WTC11 (cell line): Measurements from ENCODE around the gene LILRB2.
"Not testable (repeated sequence)": the region's sequence is repeated elsewhere in the genome, so short reads cannot be mapped to it uniquely, and the experiment has no call there.

ENCODE experiments used
- CTCF ChIP-seq: fragments of 200-600 bp; IDR thresholded peaks from 2 replicates; pipeline ENCODE4 v1.8.0; 2022; ENCODE audit warnings: antibody characterized with exemption
- ELF4 ChIP-seq: sonication (generic); formaldehyde crosslinking; IDR thresholded peaks from 2 replicates; pipeline ENCODE4 v1.8.1; 2022; ENCODE audit warnings: low read depth, mild to moderate bottlenecking, moderate library complexity, missing genetic modification reagents
- FOXP1 ChIP-seq: sonication (generic); formaldehyde crosslinking; IDR thresholded peaks from 2 replicates; pipeline ENCODE4 v1.8.0; 2022; ENCODE audit warnings: missing genetic modification reagents, mild to moderate bottlenecking, moderate library complexity, borderline replicate concordance
- NFE2L1 ChIP-seq: sonication (generic); formaldehyde crosslinking; IDR thresholded peaks from 2 replicates; pipeline ENCODE4 v1.8.1; 2023; ENCODE audit warnings: missing genetic modification reagents
- SP1 ChIP-seq: sonication (generic); formaldehyde crosslinking; conservative IDR thresholded peaks from 2 replicates; pipeline ENCODE4 v1.8.1; 2022; ENCODE audit warnings: missing genetic modification reagents
- TCF7 ChIP-seq: sonication (generic); formaldehyde crosslinking; IDR thresholded peaks from 2 replicates; pipeline ENCODE4 v1.8.0; 2022; ENCODE audit warnings: mild to moderate bottlenecking, low read depth, missing genetic modification reagents, moderate library complexity
- TP53 ChIP-seq: sonication (generic); formaldehyde crosslinking; IDR thresholded peaks from 2 replicates; pipeline ENCODE4 v1.8.1; 2023; ENCODE audit warnings: mild to moderate bottlenecking, missing genetic modification reagents
- ZBTB21 ChIP-seq: sonication (generic); formaldehyde crosslinking; IDR thresholded peaks from 2 replicates; pipeline ENCODE4 v1.8.1; 2023; ENCODE audit warnings: mild to moderate bottlenecking, missing genetic modification reagents, borderline replicate concordance
- ZNF121 ChIP-seq: sonication (generic); formaldehyde crosslinking; IDR thresholded peaks from 2 replicates; pipeline ENCODE4 v1.8.0; 2023; ENCODE audit warnings: missing genetic modification reagents
- ZNF416 ChIP-seq: fragments of 250-450 bp; sonication (Bioruptor Pico); IDR thresholded peaks from 2 replicates; pipeline ENCODE4 v1.9.0; 2021; ENCODE audit warnings: mild to moderate bottlenecking, inconsistent platforms
- TF ChIP-seq, protein P1 (sequence below): sonication (generic); formaldehyde crosslinking; IDR thresholded peaks from 2 replicates; pipeline ENCODE4 v1.8.1; 2022; ENCODE audit warnings: low read depth, missing genetic modification reagents, borderline replicate concordance
- TF ChIP-seq, protein P2 (sequence below): sonication (generic); formaldehyde crosslinking; IDR thresholded peaks from 2 replicates; pipeline ENCODE4 v1.8.1; 2023; ENCODE audit warnings: mild to moderate bottlenecking, missing genetic modification reagents, moderate library complexity
- TF ChIP-seq, protein P3 (sequence below): fragments of 250-450 bp; sonication (Bioruptor Pico); IDR thresholded peaks from 2 replicates; pipeline ENCODE4 v1.8.0; 2021; ENCODE audit warnings: mild to moderate bottlenecking

DNA sequence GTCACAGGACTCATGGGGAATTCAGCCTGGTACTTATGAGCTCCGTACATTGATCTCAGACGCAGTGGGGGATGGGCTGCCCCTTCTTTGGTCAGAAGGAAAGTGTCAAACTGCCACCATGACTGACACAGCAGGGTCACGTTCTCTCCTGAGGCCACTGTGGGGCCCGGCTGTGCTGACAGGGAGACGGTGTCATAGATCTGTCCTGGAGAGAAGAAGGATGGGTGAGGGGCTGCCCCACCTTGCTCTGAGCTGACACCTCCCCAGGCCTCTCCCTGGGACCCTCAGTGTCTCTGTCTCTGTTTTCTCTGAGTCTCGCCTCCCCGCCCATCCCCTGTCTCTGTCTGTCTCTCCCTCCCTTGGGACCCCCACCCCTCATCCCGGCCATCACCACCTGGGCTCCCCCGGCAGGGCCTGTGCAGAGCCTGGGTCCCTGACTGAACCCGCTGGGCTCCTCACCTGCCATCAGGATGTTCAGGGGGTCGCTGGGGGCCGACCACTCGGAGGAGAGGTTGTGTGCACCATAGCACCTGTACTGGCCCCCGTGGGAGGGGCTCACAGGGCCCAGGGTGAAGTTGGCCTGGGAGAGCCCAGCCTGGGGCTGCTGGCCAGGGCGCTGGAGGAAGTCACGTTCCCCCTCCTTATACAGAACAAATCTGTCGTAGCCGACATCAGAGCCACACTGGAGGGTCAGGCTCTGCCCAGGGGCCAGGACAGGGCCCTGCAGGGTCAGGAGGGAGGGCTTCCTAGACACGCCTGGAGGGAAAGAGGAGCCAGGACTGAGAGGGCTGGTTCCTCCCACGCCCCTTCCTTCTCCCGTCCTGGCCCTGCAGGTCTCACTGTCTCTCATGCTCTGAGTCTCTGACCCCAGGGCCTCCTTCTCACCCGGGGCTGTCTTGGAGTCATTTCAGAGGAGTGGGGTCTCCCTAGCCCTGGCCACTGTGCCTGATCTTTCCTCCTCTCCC, 40.3 kb downstream of the LILRB2 start:
- not testable (repeated sequence) for TF ChIP-seq CTCF; ELF4 (CRISPR knock-in tag); TCF7; TP53 (CRISPR knock-in tag); SP1 (CRISPR knock-in tag); ZNF121 (CRISPR knock-in tag); NFE2L1; FOXP1 (CRISPR knock-in tag); ZBTB21 (CRISPR knock-in tag); ZNF416 (CRISPR knock-in tag)
- TF ChIP-seq, protein P1, sequence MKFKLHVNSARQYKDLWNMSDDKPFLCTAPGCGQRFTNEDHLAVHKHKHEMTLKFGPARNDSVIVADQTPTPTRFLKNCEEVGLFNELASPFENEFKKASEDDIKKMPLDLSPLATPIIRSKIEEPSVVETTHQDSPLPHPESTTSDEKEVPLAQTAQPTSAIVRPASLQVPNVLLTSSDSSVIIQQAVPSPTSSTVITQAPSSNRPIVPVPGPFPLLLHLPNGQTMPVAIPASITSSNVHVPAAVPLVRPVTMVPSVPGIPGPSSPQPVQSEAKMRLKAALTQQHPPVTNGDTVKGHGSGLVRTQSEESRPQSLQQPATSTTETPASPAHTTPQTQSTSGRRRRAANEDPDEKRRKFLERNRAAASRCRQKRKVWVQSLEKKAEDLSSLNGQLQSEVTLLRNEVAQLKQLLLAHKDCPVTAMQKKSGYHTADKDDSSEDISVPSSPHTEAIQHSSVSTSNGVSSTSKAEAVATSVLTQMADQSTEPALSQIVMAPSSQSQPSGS (CRISPR knock-in tag): not testable (repeated sequence)
- TF ChIP-seq, protein P2, sequence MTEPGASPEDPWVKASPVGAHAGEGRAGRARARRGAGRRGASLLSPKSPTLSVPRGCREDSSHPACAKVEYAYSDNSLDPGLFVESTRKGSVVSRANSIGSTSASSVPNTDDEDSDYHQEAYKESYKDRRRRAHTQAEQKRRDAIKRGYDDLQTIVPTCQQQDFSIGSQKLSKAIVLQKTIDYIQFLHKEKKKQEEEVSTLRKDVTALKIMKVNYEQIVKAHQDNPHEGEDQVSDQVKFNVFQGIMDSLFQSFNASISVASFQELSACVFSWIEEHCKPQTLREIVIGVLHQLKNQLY (CRISPR knock-in tag): not testable (repeated sequence)
- TF ChIP-seq, protein P3, sequence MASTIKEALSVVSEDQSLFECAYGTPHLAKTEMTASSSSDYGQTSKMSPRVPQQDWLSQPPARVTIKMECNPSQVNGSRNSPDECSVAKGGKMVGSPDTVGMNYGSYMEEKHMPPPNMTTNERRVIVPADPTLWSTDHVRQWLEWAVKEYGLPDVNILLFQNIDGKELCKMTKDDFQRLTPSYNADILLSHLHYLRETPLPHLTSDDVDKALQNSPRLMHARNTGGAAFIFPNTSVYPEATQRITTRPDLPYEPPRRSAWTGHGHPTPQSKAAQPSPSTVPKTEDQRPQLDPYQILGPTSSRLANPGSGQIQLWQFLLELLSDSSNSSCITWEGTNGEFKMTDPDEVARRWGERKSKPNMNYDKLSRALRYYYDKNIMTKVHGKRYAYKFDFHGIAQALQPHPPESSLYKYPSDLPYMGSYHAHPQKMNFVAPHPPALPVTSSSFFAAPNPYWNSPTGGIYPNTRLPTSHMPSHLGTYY (CRISPR knock-in tag): not testable (repeated sequence)
